ENCODE data around the gene TBL2.
"Not testable (repeated sequence)": the region's sequence is repeated elsewhere in the genome, so short reads cannot be mapped to it uniquely, and the experiment has no call there.

Gene TBL2

GRCh38 chr7:73578342-73579128 lies at the start of gene TBL2:
Gene TBL2 (minus strand): TSS chr7:73578579. CDS start chr7:73578549, 30 bp downstream.
- DNase-seq (ENCODE audit: low spot score): peak; percentile 99

- no peak for DNase-seq (ENCODE audit: low spot score)
Observed at GRCh38 chr7:73626814-73627213, 48.4 kb upstream of the TBL2 start.

GRCh38 chr7:73625276-73625675 lies 46.9 kb upstream of the TBL2 start:
- no peak for DNase-seq (ENCODE audit: low spot score)

- DNase-seq (ENCODE audit: low spot score): no peak
Observed at GRCh38 chr7:73624669-73625001, 46.3 kb upstream of the TBL2 start.

- peak; percentile 87 for DNase-seq (ENCODE audit: low spot score)
Observed at GRCh38 chr7:73623798-73624668, 45.7 kb upstream of the TBL2 start, which contains the start of gene MLXIPL. Gene MLXIPL (minus strand): TSS chr7:73624522. CDS start chr7:73624492, 30 bp downstream.

- DNase-seq (ENCODE audit: low spot score): no peak
Observed at GRCh38 chr7:73622909-73623797, 44.8 kb upstream of the TBL2 start.

- no peak for DNase-seq (ENCODE audit: low spot score)
Observed at GRCh38 chr7:73622527-73622908, 44.1 kb upstream of the TBL2 start.

- no peak for DNase-seq (ENCODE audit: low spot score)
Observed at GRCh38 chr7:73621168-73622063, 43.0 kb upstream of the TBL2 start.

- not testable (repeated sequence) for DNase-seq (ENCODE audit: low spot score)
Observed at GRCh38 chr7:73619394-73619793, 41.0 kb upstream of the TBL2 start.

GRCh38 chr7:73618538-73618937 lies 40.2 kb upstream of the TBL2 start:
- peak; percentile 41 for DNase-seq (ENCODE audit: low spot score)

- not testable (repeated sequence) for DNase-seq (ENCODE audit: low spot score)
Observed at GRCh38 chr7:73617520-73617919, 39.1 kb upstream of the TBL2 start.

GRCh38 chr7:73615886-73616285 lies 37.5 kb upstream of the TBL2 start:
- DNase-seq (ENCODE audit: low spot score): no peak

- DNase-seq (ENCODE audit: low spot score): not testable (repeated sequence)
Observed at GRCh38 chr7:73614937-73615336, 36.6 kb upstream of the TBL2 start.

GRCh38 chr7:73613954-73614735 lies 35.8 kb upstream of the TBL2 start:
- no peak for DNase-seq (ENCODE audit: low spot score)

GRCh38 chr7:73612598-73613269 lies 34.4 kb upstream of the TBL2 start:
- DNase-seq (ENCODE audit: low spot score): no peak

GRCh38 chr7:73611017-73611555 lies 32.7 kb upstream of the TBL2 start:
- no peak for DNase-seq (ENCODE audit: low spot score)

GRCh38 chr7:73610105-73610504 lies 31.7 kb upstream of the TBL2 start:
- DNase-seq (ENCODE audit: low spot score): no peak

- not testable (repeated sequence) for DNase-seq (ENCODE audit: low spot score)
Observed at GRCh38 chr7:73607692-73607983, 29.3 kb upstream of the TBL2 start.
